Measurements from ENCODE around the gene MEX3A. TPM values are rescaled to one million over a fixed set of nuclear protein-coding genes. Genes with fewer than 3 reads are reported as not detected.
A peak's percentile ranks its signal among the peaks of the same experiment; 100 is the strongest.

MEX3A gene
- total RNA-seq, 1 experiment from 2014 or later: 68.0 TPM

- H3K4me2 ChIP-seq (ENCODE audit: insufficient read depth, insufficient read length, low read length): peak overlapping the region; percentile 61
- H3K27me3 Mint-ChIP-seq (ENCODE audit: low read depth): no peaks in the 10 kb centered on the region
- H3K4ac ChIP-seq (ENCODE audit: low read depth, low read length): no peak overlapping the region
- no peak overlapping the region for H3T11ph ChIP-seq (ENCODE audit: low read length)
- H2AFZ ChIP-seq (ENCODE audit: low read length): no peak overlapping the region
- H3K36me3 Mint-ChIP-seq (ENCODE audit: insufficient read depth in 1 of 3, low read depth in 3 of 3): peaks cover 18 to 49% (median 43%) of the 10 kb centered on the region in 3 experiments; a peak in 6 of 7 replicates
- H3K18ac ChIP-seq (ENCODE audit: insufficient read length, low read depth, low read length): no peak overlapping the region
- no peak overlapping the region for H2BK120ac ChIP-seq (ENCODE audit: low read depth, low read length, poor library complexity, severe bottlenecking)
- H4K5ac ChIP-seq (ENCODE audit: insufficient read length, low read depth, low read length): no peak overlapping the region
- no peak overlapping the region for H3K23ac ChIP-seq (ENCODE audit: insufficient read length, low read depth, low read length)
- H3K23me2 ChIP-seq (ENCODE audit: insufficient read length, low read depth, low read length, poor library complexity, severe bottlenecking): peaks cover 18% of the 10 kb centered on the region
- peak overlapping the region; percentile 5 for H3K9ac ChIP-seq (ENCODE audit: extremely low read depth, insufficient read length, low read length)
- peaks cover 23% of the 10 kb centered on the region for H3K4me1 ChIP-seq (ENCODE audit: insufficient read depth, low read length)
- no peak overlapping the region for H3K56ac ChIP-seq (ENCODE audit: insufficient read length, low read depth, low read length)
- peak overlapping the region; percentile 88 to 97 for H3K4me3 Mint-ChIP-seq
- H4K91ac ChIP-seq (ENCODE audit: insufficient read length, low read depth, low read length): no peak overlapping the region
- DNase-seq: peak; percentile 32
- no peaks in the 10 kb centered on the region for H4K20me1 ChIP-seq (ENCODE audit: control insufficient read depth, insufficient read depth, insufficient read length)
- no peaks in the 10 kb centered on the region; a peak in 1 of 5 replicates for H3K9me3 Mint-ChIP-seq
- no peak overlapping the region for H2BK12ac ChIP-seq (ENCODE audit: insufficient read length, low read depth, low read length)
- no peaks in the 10 kb centered on the region for H3K9me3 ChIP-seq (ENCODE audit: control insufficient read depth, low read depth, low read length)
- peaks cover 62 to 68% of the 10 kb centered on the region in 2 experiments for H3K4me1 Mint-ChIP-seq
- no peaks in the 10 kb centered on the region for H3K27me3 ChIP-seq (ENCODE audit: insufficient read depth, low read length)
- no peak for TF ChIP-seq CTCF (conservative IDR thresholded peaks at IDR 0.05)
- no CpG with 5 or more reads among the region's 8 CpGs for WGBS (ENCODE audit: extremely low coverage, insufficient read length, low lambda C conversion rate)
- no peak overlapping the region for H2BK5ac ChIP-seq (ENCODE audit: insufficient read length, low read length)
- H3K79me2 ChIP-seq (ENCODE audit: insufficient read depth, low read length): peaks cover 23% of the 10 kb centered on the region; the same call in 1 of the 2 replicates
- H3K79me1 ChIP-seq (ENCODE audit: insufficient read depth, low read depth, low read length, poor library complexity, severe bottlenecking): no peaks in the 10 kb centered on the region
- H3K27ac Mint-ChIP-seq: peak overlapping the region in 2 of 3 experiments; percentile 90 to 97; a peak in 3 of 7 replicates
- no peak overlapping the region for H2BK15ac ChIP-seq (ENCODE audit: low read depth, low read length)
- no peak overlapping the region for H2BK20ac ChIP-seq (ENCODE audit: low read depth, low read length, poor library complexity, severe bottlenecking)
- H2AK5ac ChIP-seq (ENCODE audit: insufficient read length, low read length): no peak overlapping the region
- H3K14ac ChIP-seq (ENCODE audit: insufficient read depth, low read length): no peak overlapping the region
- H4K8ac ChIP-seq (replicated peaks; ENCODE audit: insufficient read length, low read depth, low read length): no peak overlapping the region
- no peak overlapping the region for H3K27ac ChIP-seq (ENCODE audit: insufficient read length, low read depth, low read length)
These were observed 1.9 kb downstream of the MEX3A start for GRCh38 chr1:156080241-156080862.

Measured in H9 (cell line).